ENCODE results near the gene SLC4A7. TPM values are rescaled to one million over a fixed set of nuclear protein-coding genes. Genes with fewer than 3 reads are reported as not detected.

The SLC4A7 gene
- 10.8 to 21.2 TPM (median 17.0 TPM) in 5 replicates for total RNA-seq (2022; extraction: Qiagen RNA extraction; ENCODE audit: low read depth)

DNA sequence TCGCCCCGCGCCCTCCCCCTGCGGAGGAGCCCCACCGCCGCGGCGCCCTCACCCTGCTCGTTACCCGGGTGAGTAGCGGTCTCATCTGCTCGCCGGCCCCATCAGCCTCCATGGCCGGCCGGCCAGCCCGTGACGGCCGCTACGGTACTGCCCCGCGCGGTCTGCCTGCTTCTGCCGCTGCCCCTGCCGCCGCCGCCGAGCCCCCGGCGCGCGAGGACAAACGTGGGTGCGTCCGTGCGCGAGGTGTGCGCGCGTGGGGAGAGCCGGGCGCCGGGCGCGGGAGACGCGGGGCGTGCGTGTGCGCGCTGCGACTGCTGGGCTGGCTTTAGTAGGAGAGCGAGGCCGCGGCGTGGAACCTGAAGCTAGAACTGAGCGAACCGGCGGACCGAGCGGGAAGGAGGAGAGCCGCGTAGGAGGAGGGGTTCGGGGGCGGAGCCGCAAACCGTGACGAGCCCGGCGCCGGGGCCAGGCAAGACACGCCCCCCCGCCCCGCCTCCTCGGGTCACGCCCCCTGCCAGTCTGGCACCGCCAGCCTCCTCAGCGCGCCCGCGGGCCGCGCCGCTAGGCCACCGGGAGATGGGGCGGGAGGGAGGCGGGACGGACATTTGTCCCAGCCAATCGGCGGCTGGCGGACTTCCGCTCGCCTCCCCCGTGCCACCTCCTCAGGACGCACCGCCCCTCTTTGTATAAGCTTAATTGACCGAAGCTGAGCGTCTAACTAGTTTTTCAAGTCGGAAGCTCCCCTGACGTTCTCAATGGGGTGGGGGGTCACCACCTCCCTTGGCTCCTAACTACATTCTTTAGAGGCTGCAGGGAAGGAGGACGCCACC, at the start of gene SLC4A7:
Gene SLC4A7 (minus strand): TSS at position 370 of the 830 bp plus-strand sequence. CDS start 258 bp downstream, at position 112.

DNA sequence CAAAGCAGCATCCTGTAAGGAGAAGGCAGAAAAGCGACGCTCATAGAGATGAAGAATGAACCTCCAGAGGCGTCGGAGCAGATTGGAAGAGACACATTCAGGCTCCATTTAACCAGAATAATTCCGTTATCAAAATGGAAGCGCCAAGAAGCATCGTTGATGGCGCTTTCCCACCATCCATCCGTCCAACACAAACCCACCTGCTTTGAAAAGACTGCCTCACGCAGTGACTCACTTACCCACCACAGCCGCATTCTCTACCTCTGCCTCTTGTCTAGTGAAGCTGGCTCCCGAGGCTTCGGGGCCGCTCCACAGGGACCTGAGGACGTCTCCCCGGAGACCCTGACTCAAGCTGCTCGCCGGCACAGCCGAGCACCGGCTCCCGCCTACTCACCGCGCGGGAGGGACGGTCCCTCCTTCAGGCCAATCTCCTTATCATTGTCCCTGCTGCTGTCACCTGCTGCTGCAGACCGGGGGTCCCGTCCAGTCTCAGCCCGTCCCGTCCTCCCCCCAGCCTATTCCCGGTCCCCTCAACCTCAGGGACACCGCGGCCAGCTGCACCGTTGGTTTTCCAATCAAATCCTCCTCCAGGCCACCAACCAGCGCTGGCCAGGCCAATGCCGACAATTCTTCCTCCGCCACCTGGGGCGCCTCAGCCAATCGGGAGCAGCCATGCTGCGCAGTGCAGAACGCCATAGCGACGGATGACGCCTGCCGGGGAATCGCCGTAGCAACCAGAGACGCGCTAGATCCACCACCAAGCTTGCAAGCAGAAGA, 115.2 kb downstream of the SLC4A7 start, which contains the start of gene NEK10:
Gene NEK10 (minus strand): TSS at position 553 of the 777 bp plus-strand sequence. CDS start 16,501 bp downstream, outside the sequence.

Other genes starting within 250 kb of the SLC4A7 start
- 0.51 to 1.2 TPM (median 0.89 TPM) in 5 replicates for gene NEK10, start 115.0 kb downstream of the SLC4A7 start, total RNA-seq (2022; extraction: Qiagen RNA extraction; ENCODE audit: low read depth)
- 0.59 to 1.0 TPM (median 0.87 TPM) in 5 replicates for gene EOMES, start 237.9 kb upstream of the SLC4A7 start, total RNA-seq (2022; extraction: Qiagen RNA extraction; ENCODE audit: low read depth)

All from A549 treated with ZK216348 at 1 μM for 4 hours (cell line).